ENCODE results near the gene PATZ1.

DNA sequence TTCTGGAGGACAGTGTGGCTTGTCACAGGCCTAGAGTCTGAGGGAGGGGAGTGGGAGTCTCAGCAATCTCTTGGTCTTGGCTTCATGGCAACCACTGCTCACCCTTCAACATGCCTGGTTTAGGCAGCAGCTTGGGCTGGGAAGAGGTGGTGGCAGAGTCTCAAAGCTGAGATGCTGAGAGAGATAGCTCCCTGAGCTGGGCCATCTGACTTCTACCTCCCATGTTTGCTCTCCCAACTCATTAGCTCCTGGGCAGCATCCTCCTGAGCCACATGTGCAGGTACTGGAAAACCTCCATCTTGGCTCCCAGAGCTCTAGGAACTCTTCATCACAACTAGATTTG, 66.8 kb downstream of the PATZ1 start:
- TF ChIP-seq POLR2A (IDR thresholded peaks at IDR 0.05), result no peak
- TF ChIP-seq, protein P1, sequence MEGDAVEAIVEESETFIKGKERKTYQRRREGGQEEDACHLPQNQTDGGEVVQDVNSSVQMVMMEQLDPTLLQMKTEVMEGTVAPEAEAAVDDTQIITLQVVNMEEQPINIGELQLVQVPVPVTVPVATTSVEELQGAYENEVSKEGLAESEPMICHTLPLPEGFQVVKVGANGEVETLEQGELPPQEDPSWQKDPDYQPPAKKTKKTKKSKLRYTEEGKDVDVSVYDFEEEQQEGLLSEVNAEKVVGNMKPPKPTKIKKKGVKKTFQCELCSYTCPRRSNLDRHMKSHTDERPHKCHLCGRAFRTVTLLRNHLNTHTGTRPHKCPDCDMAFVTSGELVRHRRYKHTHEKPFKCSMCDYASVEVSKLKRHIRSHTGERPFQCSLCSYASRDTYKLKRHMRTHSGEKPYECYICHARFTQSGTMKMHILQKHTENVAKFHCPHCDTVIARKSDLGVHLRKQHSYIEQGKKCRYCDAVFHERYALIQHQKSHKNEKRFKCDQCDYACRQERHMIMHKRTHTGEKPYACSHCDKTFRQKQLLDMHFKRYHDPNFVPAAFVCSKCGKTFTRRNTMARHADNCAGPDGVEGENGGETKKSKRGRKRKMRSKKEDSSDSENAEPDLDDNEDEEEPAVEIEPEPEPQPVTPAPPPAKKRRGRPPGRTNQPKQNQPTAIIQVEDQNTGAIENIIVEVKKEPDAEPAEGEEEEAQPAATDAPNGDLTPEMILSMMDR (IDR thresholded peaks at IDR 0.05), result no peak

Data from ovary (tissue), 3 donors.